Measurements from ENCODE around the gene AMMECR1.
A peak's percentile ranks its signal among the peaks of the same experiment; 100 is the strongest.

The AMMECR1 gene

GRCh38 chrX:110222497-110223257, 95.2 kb downstream of the AMMECR1 start:
- no peak overlapping the region for H3K27ac ChIP-seq
- no peak overlapping the region for H3K4me3 ChIP-seq

GRCh38 chrX:110219920-110220319, 98.0 kb downstream of the AMMECR1 start:
- no peak overlapping the region for H3K27ac ChIP-seq
- no peak overlapping the region for H3K4me3 ChIP-seq

- Histone ChIP-seq H3K27ac (no peak overlapping the region), H3K4me3 (no peak overlapping the region)
These were observed 99.3 kb downstream of the AMMECR1 start for GRCh38 chrX:110218591-110218990.

- no peak overlapping the region for H3K4me3 ChIP-seq
- H3K27ac ChIP-seq = no peak overlapping the region
These were observed 101.9 kb downstream of the AMMECR1 start for GRCh38 chrX:110216027-110216426.

- Histone ChIP-seq H3K27ac (no peak overlapping the region), H3K4me3 (no peak overlapping the region)
These were observed 102.5 kb downstream of the AMMECR1 start for GRCh38 chrX:110215411-110215810.

GRCh38 chrX:110214684-110215083, 103.2 kb downstream of the AMMECR1 start:
- no peak overlapping the region for H3K27ac ChIP-seq
- H3K4me3 ChIP-seq = no peak overlapping the region

- H3K4me3 ChIP-seq = no peak overlapping the region
- no peak overlapping the region for H3K27ac ChIP-seq
These were observed 104.7 kb downstream of the AMMECR1 start for GRCh38 chrX:110213183-110213582.

GRCh38 chrX:110212299-110212698, 105.6 kb downstream of the AMMECR1 start:
- Histone ChIP-seq H3K4me3 (no peak overlapping the region), H3K27ac (no peak overlapping the region)

- Histone ChIP-seq H3K4me3 (no peak overlapping the region), H3K27ac (no peak overlapping the region)
These were observed 106.5 kb downstream of the AMMECR1 start for GRCh38 chrX:110211340-110211739.

- no peak overlapping the region for H3K4me3 ChIP-seq
- no peak overlapping the region for H3K27ac ChIP-seq
These were observed 107.3 kb downstream of the AMMECR1 start for GRCh38 chrX:110210417-110211139.

- H3K4me3 ChIP-seq = no peak overlapping the region
- H3K27ac ChIP-seq = no peak overlapping the region
These were observed 109.8 kb downstream of the AMMECR1 start for GRCh38 chrX:110208092-110208491.

GRCh38 chrX:110204986-110205385, 112.9 kb downstream of the AMMECR1 start:
- no peak overlapping the region for H3K4me3 ChIP-seq

GRCh38 chrX:110201799-110202198, 116.1 kb downstream of the AMMECR1 start:
- Histone ChIP-seq H3K4me3 (no peak overlapping the region), H3K27ac (no peak overlapping the region)

More at GRCh38 chrX:110204986-110205385, 112.9 kb downstream of the AMMECR1 start:
- no peak overlapping the region for H3K27ac ChIP-seq

GRCh38 chrX:110194977-110195376, 122.9 kb downstream of the AMMECR1 start:
- Histone ChIP-seq H3K4me3 (no peak overlapping the region), H3K27ac (no peak overlapping the region)

GRCh38 chrX:110192516-110192915, 125.4 kb downstream of the AMMECR1 start:
- no peak overlapping the region for H3K27ac ChIP-seq
- no peak overlapping the region for H3K4me3 ChIP-seq

GRCh38 chrX:110188701-110189558, 129.0 kb downstream of the AMMECR1 start:
- no peak overlapping the region for H3K27ac ChIP-seq

GRCh38 chrX:110183314-110183713, 134.6 kb downstream of the AMMECR1 start:
- Histone ChIP-seq H3K27ac (no peak overlapping the region), H3K4me3 (no peak overlapping the region)

More at GRCh38 chrX:110188701-110189558, 129.0 kb downstream of the AMMECR1 start:
- no peak overlapping the region for H3K4me3 ChIP-seq

GRCh38 chrX:110182865-110183264, 135.0 kb downstream of the AMMECR1 start:
- H3K4me3 ChIP-seq = no peak overlapping the region
- peak overlapping the region in 1 of 21 experiments; percentile 34 for H3K27ac ChIP-seq

GRCh38 chrX:110182362-110182761, 135.5 kb downstream of the AMMECR1 start:
- H3K27ac ChIP-seq = peak overlapping the region in 2 of 21 experiments; percentile 16 to 34
- no peak overlapping the region for H3K4me3 ChIP-seq

GRCh38 chrX:110181459-110182137, 136.3 kb downstream of the AMMECR1 start:
- Histone ChIP-seq H3K4me3 (no peak overlapping the region), H3K27ac (peak overlapping the region in 5 of 21 experiments; percentile 1 to 17 (median 16))
